ENCODE measurements around the gene HSFX2. TPM values are rescaled to one million over a fixed set of nuclear protein-coding genes. Genes with fewer than 3 reads are reported as not detected.
"Not testable (repeated sequence)": the region's sequence is repeated elsewhere in the genome, so short reads cannot be mapped to it uniquely, and the experiment has no call there.

HSFX2 gene
- total RNA-seq (2014; rRNA removed; shearing (Covaris generic)): 0.29 and 0.96 TPM in 2 replicates

DNA sequence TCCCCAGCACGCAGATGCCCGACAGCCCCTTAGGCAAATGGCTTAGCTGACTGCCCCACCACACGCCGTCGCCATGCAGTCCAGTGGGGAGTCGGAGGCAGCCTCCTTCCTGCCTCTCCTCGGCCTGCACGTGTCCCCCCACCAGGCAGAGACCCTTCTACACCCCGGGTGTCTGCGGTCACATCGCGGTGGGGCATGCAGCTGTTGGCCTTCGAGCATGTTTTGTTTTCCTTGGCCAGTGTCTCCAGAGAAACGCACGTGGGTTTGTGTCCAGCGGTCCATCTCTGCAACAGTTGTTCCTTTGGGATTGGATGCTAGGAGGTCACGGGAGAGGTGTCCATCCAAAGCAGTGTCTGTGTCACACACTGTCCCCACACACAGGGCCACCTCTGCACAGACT lies at the start of gene HSFX2:
Gene HSFX2 (minus strand): TSS at position 101 of the 400 bp plus-strand sequence. CDS start 614 bp downstream, outside the sequence.
- DNase-seq (ENCODE audit: low read depth): not testable (repeated sequence)

GRCh38 chrX:149643496-149643895 lies 48.4 kb upstream of the HSFX2 start:
- DNase-seq (ENCODE audit: low read depth): no peak

GRCh38 chrX:149641835-149642234 lies 46.7 kb upstream of the HSFX2 start:
- DNase-seq (ENCODE audit: low read depth): no peak

DNA sequence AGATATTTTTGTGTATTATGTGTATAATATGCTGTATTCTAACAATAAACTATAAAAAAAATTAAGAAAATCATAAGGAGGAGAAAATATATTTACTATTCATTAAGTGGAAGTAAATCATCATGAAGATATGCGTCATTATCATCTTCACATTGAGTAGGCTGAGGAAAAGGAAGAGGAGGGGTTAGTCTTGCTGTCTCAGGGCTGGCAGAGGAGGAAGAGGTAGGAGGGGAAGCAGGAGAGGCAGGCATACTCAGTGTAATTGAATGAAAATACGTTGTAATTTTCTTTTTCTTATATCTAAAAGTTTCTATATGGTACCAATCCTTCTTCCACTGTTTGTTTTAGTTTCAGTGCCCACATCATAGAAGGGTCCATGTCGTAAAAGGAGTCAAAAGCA lies 46.3 kb upstream of the HSFX2 start:
- DNase-seq (ENCODE audit: low read depth): no peak

DNA sequence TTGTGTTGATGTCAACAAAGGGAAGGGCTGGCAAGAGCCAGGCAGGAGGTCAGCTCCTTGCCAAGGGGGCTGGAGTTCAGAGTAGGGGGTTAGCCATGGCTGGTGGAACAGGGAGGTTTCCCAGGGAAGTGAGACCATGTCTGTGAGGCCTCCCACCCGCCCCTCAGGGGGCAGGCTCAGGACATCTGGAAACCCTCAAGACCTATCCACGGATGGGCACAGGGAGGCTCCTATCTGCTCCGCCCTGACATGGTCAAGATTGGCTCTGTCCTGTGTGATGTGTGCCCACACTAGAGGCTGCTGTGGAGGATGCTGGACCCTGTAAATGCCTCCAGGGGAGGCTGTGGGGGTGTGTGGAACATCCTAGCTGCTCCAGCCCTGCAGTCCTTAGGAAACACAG lies 44.5 kb upstream of the HSFX2 start:
- DNase-seq (ENCODE audit: low read depth): no peak

DNA sequence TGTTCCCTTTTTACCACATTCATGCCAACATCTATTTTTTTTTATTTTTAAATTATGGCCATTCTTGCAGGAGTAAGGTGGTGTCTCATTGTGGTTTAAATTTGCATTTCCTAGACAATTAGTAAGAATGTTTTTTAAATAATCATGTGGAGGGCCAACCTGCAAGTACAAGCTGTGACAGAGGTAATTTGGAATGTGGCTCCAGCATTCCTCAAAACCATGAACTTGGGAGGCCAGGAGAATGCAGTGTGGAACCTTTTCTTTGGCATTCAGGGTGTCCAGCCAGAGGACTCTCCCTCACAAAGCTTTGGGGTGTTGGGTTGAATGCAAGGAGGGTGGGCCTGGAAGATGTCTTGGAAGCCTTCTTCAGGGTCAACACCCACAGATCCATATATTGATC lies 43.7 kb upstream of the HSFX2 start:
- no peak for DNase-seq (ENCODE audit: low read depth)

DNA sequence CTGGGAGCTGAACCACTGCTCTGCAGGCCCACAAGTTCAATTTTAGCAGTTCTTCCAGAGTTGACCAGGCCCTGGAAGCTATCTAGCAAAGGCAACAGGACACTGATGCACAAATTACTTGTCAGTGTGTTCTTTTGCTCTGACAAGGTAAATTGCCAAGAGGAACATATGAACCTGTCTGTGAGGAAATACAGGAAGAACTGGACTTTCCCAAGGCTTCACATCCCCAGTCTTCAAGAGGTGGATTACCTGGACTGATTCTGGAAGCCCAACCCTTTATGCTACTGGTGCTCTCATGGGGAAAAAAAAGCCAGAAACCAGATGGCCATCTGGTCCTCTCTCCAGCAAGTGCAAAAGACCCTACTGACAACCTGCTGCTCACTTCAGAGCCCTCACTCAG lies 38.4 kb upstream of the HSFX2 start:
- DNase-seq (ENCODE audit: low read depth): no peak

DNA sequence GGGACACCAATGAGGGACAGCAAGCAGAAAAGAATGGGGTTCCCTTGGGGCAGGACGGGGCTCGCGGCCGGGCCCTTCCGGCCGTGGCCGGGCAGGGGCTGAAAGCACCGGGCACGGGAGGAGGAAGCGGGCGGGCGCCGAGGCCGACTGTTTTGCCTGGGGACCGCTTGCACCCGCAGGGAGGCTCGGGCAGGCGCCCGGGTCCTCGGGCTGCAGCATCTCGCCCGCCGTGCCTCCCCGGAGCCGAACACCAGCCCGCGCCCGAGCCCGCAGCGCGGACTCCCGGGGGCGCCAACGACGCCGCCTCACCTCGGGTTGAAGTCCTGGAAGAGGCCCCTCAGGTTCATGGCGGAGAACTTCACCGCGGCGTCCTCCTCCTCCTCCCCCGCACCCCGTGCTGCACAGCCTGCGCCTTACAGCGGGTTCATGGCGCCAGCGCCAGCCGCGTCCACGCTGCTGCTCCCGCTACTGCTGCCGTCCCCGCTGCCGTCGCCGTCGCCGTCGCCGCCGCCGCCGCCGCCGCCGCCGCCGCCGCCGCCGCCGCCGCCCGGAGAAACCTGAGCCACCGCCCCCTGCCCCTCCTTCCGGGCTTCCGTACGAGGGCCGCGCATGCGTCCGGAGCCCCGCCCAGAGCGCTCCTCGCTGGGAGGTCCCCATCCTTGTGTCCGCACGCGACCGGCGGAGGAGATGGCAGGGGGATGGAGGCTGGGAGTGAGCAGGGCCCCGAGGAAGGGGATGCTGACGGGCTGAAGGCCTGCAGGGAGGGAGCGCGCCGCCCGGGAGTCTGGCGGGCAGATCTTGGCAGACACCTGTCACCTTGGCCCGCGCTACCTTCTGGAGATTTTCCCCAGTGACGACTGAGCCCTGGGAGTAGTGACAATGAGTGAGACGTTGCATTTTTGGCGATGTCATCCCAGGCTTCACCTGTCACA lies 36.4 kb upstream of the HSFX2 start, which contains the start of gene TMEM185A:
Gene TMEM185A (minus strand): TSS at position 559 of the 932 bp plus-strand sequence. CDS start 212 bp downstream, at position 347.
- DNase-seq (ENCODE audit: low read depth): peak; percentile 52

DNA sequence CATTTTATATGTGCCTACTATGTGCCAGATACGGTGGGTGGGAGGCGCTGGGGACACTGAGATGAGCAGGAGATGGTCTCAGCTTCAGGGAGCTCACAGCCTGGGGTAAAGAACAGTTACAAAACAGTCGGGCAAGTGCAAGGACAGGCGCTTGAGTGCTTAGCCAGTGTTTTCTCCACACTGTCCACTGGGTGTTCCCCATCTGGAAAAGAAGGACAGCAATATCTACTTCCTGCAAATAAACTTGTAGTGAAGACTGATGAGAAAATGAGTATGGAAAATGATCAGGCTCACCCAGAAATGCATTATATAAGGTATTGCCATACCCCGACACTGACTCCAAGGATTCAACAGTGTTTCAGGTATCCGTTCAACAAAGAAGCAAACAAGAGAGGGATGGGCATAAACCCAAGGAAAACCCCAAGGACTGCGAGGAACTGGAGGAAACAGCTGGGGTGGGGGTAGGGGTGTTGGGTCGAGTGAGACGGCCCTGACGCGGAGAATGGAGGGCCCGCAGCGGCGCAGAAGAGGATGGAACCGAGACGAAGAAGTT lies 35.6 kb upstream of the HSFX2 start:
- peak; percentile 40 for DNase-seq (ENCODE audit: low read depth)

DNA sequence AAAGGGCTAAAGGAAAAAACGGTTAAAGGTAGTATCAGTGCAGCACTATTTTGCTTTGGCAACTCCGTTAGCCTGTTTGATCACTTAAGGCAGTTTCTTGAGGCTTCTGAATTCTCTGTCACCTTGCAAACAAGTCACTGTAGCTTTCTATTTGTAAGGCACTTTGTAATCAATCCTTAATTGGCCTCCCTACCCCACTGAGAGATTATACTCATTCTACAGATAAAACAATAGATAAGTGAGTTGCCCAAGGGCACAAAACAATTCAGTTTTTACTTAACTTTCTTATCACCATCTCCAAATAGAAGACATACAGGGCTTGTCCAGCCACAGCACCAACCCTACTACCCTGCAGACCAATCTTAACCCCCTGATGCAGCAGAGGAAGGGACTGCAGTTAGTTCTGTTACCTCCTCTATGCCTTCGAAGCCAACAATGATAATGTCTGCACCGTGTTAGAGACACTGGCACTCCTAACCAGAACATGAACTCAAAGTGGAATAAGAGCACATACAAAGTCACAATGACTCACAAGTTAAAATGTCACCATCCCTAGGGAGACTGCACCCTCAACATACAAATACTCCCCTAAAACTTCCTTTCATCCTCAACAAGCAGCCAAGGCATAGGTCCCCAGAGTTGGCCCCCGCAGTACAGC lies 34.7 kb upstream of the HSFX2 start:
- DNase-seq (ENCODE audit: low read depth): no peak

DNA sequence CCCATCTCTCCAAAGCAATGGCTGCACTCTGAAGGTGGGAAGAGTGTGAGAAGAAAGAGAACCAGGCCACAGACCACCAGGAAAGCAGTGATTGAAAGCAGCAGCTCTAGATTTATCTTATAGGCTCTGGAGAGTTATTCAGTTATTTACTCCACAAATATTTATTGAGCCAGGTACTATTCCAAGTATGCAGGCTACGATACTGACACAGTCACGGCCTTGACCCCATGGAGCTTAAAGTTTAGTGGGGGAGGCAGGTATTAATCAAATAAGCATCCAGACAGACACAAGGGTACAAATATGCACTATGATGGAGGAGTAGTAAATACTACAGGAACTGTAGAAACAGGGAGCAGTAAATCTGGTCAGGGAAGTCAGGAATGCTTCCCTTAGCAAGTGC lies 33.7 kb upstream of the HSFX2 start:
- DNase-seq (ENCODE audit: low read depth): no peak

GRCh38 chrX:149628280-149628679 lies 33.2 kb upstream of the HSFX2 start:
- no peak for DNase-seq (ENCODE audit: low read depth)

GRCh38 chrX:149626829-149627228 lies 31.7 kb upstream of the HSFX2 start:
- DNase-seq (ENCODE audit: low read depth): not testable (repeated sequence)

DNA sequence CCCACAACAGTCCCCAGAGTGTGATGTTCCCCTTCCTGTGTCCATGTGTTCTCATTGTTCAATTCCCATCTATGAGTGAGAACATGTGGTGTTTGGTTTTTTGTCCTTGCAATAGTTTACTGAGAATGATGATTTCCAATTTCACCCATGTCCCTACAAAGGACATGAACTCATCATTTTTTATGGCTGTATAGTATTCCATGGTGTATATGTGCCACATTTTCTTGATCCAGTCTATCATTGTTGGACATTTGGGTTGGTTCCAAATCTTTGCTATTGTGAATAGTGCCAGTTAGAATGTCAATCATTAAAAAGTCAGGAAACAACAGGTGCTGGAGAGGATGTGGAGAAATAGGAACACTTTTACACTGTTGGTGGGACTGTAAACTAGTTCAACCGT lies 24.5 kb upstream of the HSFX2 start:
- not testable (repeated sequence) for DNase-seq (ENCODE audit: low read depth)

GRCh38 chrX:149618871-149619270 lies 23.8 kb upstream of the HSFX2 start:
- no peak for DNase-seq (ENCODE audit: low read depth)

DNA sequence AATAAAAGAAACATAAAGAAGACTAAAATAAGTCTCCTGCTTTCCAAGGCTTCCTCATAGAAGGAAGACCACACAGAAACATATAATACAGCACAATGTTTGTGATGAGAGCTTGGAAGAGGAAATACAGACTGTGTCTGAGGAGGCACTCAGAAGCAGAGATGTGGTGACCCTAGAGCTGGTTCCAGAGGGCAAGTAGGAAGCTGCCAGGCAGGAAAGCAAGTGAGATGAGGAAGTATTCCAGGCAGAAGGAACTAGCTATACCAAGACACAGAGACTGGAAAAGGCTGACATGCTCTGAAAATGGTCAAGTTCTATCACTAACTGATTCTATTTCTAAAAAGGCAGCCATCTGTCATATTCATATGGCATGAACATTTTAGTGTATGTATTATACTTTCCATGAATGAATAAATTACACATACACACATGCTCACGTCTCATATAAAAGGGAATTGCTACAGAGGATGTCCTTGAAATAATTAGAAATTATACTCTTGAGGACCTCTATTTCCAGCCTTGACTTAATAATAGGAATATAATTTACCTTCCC lies 16.6 kb upstream of the HSFX2 start:
- no peak for DNase-seq (ENCODE audit: low read depth)

DNA sequence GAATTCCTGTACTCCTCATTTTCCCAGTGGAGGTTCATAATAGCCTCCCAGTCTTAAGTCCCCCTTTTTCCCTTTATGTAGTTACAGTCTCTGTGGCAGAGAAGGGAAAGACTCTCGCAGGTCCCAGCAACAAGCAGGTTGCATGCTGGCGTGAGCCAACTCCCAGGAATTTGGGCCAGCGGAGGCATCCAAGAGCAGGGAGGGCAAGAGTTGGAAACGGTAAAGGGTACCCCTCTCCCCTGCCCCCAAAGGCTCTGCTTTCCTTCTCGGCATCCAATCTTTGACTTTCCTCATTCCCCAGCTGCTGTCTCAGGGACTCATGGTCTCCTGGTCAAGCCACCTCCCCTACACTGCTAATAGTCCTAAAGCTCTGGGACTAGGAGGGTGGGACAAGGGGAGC lies 15.4 kb upstream of the HSFX2 start:
- DNase-seq (ENCODE audit: low read depth): no peak

DNA sequence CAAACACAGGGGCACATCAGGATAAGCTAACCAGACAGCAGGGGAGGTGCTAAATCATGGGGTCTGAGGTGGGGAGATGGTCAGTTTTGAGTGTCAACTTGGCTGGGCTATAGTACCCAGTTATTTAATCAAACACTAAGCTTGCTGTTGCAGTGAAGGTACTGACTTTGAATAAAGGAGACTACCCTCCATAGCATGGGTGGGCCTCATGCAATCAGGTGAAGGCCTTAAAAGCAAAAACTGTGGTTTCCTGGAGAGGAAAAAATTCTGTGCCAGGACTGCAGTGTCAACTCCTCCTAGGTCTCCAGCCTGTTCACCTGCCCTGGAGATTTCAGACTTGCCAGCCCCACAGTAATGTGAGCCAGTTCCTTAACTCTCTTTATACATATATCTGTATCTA lies 12.6 kb upstream of the HSFX2 start:
- DNase-seq (ENCODE audit: low read depth): no peak

GRCh38 chrX:149605248-149605885 lies 10.3 kb upstream of the HSFX2 start:
- DNase-seq (ENCODE audit: low read depth): peak; percentile 15

DNA sequence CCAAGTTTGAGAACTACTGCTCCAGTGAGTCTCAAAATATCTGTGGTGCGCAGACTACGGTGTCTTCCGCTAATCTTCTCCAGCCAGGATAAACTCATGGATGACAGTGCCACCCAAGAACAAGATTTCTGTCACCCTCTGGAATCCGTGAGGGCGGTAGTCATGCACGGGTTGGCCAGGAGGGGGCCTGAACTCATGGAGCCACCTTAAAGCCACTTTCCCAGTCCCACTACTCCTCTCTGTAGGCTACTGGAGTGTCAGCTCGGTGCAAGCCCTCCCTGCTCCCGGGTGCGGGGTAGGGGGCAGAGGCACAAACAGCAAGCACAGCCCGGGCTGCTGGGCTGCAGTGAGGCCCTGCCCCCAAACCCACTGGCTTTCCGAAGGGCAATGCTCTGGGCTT lies 3.5 kb upstream of the HSFX2 start:
- DNase-seq (ENCODE audit: low read depth): not testable (repeated sequence)

GRCh38 chrX:149595943-149596342 lies 829 bp upstream of the HSFX2 start:
- DNase-seq (ENCODE audit: low read depth): not testable (repeated sequence)

DNA sequence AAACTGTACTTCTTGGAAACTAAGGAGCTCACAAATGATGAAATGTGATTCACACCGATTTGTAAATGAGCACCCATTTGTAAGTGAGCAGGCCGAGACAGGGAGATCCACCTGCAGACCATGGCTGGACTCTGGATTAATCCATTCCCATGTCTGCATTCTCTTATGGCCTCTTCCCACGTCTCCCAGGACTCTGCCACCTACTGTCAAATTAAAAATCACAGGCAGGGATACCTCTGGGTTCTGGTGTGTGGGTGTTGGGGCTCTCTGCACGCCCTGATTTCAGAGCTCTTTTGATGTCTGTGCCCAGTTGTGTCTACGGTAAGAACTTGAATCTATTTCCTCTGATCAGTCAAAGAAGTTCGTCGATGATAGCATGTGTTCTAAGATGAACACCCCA lies 4.1 kb downstream of the HSFX2 start:
- not testable (repeated sequence) for DNase-seq (ENCODE audit: low read depth)

Data from RPMI7951 (cell line).